HG03060 (cell line): Measurements from ENCODE around the gene EOMES.
"Not testable (repeated sequence)": the region's sequence is repeated elsewhere in the genome, so short reads cannot be mapped to it uniquely, and the experiment has no call there.

Source experiments
- ATAC-seq: cut with Tn5 transposase; IDR thresholded peaks from one replicate; pipeline ENCODE4 v1.9.1; 2021; ENCODE audit warnings: low read depth, moderate number of reproducible peaks; ENCODE audit not compliant: unreplicated experiment

Gene EOMES

GRCh38 chr3:27721717-27722564, at the start of gene EOMES:
EOMES (minus strand) TSS chr3:27722323; CDS start chr3:27722294, 29 bp downstream.
- ATAC-seq = no peak

- ATAC-seq = not testable (repeated sequence)
Measured at GRCh38 chr3:27770384-27770783, 48.3 kb upstream of the EOMES start.

- ATAC-seq = no peak
Measured at GRCh38 chr3:27767000-27767399, 44.9 kb upstream of the EOMES start.

DNA sequence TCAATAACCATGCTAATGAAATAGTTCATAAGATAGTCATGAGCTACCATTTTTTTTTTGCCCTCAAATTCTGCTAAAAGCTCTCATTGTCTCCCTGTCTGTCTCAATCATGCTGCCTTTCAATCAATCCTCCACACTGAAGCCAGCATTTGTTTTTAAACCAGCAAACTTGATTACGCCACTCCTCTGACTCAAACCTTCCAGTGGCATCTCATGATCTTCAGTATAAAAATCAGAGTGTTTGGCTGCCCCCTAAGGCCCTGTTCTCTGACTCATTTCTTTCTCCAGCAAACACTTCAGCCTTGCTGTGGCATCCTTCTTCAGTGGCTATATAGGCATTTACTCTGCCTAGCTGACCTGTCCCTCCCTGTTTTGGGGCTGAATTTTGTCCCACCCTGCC, 36.0 kb upstream of the EOMES start:
- no peak for ATAC-seq

- ATAC-seq = no peak
Measured at GRCh38 chr3:27756877-27757276, 34.8 kb upstream of the EOMES start.

DNA sequence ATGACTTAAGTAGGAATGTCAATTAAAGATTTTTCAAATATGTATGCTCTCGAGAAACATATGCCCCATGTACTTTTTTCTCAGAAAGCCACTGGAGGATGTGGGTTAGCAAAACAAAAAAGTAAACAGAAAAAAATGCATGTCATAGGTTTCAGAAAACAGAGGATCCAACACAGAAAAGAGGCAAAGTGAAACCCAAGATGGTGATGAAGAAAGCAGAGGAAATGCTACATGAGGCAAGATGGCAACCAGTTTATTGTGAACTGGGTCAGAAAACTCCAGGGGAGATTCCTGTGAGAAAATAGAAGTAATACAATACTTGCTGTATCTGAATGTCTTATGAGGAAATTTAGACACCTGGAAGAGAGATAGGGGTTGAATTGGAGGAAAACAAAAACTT, 30.8 kb upstream of the EOMES start:
- ATAC-seq = no peak

DNA sequence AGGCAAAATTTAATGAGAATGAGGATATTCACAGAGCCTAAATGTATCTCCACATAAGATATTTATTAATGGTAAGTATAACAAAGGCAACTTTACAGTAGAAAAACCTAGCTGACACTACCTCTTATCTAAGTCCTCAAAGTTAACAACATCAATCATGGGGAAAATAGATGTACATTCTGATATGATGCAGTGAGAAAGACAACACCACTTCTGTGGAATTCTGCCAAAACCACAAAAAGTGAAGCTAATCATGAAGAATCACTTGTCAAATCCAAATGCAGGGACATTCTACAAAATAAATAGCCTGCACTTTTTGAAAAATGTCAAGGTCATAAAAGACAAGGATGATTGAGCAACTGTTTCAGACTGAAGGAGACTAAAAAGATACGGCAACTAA, 27.5 kb upstream of the EOMES start:
- ATAC-seq = no peak

- ATAC-seq = no peak
Measured at GRCh38 chr3:27746838-27747237, 24.7 kb upstream of the EOMES start.

DNA sequence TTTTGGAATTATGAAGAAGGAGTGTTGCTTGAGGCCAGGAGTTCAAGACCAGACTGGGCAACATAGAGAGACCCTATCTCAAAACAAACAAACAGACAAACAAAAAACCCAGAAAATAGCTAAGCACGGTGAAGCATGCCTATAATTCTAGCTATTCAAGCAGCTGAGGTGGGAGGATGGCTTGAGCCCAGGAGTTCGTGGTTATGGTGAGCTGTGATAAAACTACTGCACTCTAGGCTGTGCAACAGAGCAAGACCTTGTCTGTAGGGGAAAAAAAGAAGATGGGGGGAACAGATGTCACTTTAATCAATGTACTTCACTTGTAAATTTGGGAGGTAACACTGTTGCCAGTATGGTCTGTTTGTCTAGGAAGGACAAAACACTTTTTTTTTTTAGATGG, 18.7 kb upstream of the EOMES start:
- no peak for ATAC-seq

GRCh38 chr3:27737091-27737490, 15.0 kb upstream of the EOMES start:
- ATAC-seq = no peak

DNA sequence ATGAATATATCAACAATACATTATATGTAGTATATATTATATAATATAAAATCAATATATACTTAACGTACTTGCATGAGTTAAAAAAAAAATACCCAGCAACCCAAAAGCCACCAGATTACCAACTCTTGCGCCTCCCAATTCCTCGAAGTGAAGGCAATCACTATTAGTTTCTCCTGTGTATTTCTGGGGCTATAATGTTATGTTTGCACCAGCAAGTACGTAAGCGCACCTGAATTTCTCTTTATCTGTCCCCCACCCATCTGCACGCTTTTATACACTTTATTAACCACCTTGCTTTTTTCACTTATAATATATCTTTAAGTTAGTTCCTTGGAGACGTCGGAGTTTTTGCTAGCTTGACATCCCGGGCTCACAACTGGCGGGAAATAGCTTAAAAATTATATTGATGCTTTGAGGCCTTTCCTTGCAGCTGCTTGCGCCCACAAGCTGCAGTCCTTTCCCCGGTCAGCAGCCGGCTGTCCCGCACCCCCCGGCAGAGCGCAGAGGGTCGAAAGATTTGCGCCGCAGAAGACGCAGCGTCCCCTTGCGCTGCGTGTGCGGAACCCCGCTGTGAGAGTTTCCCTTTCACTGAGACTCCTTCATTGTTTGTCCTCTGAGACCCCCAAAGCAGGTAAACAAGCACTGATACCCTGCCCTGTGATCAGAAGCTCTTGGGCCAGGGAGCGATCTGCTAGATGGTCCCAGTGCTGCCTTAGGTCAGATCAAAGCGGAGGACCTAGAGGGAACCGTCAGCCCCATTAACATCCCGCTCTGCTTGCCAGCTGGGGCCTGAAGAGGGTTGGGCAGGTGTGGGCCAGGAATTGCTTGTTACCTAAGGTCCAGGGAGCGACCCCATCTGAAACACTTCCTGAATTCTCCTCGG, 8.9 kb upstream of the EOMES start:
- no peak for ATAC-seq

- ATAC-seq = no peak
Measured at GRCh38 chr3:27729748-27730611, 7.9 kb upstream of the EOMES start.

DNA sequence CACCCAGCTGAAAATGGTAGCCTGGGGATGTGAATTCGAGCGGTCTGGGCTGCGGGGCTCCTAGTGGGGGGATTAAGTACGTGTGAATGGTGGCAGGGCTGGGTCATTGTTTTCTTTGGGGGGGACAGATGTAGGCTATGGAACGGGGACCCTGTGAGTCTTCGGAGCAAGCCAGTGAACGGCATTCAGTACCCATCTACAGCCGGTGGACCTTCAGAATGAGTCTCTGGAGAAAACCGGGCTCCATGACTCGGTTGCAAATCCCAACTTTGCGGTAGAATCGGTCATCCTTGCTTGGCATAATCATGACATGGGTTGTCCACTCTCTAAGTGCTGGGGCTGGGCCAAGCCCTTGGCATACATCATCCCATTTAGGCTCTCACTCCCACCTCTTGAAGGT, 7.2 kb upstream of the EOMES start:
- ATAC-seq = no peak

GRCh38 chr3:27728195-27729087, 6.3 kb upstream of the EOMES start:
- ATAC-seq = no peak

GRCh38 chr3:27726240-27726639, 4.1 kb upstream of the EOMES start:
- no peak for ATAC-seq

DNA sequence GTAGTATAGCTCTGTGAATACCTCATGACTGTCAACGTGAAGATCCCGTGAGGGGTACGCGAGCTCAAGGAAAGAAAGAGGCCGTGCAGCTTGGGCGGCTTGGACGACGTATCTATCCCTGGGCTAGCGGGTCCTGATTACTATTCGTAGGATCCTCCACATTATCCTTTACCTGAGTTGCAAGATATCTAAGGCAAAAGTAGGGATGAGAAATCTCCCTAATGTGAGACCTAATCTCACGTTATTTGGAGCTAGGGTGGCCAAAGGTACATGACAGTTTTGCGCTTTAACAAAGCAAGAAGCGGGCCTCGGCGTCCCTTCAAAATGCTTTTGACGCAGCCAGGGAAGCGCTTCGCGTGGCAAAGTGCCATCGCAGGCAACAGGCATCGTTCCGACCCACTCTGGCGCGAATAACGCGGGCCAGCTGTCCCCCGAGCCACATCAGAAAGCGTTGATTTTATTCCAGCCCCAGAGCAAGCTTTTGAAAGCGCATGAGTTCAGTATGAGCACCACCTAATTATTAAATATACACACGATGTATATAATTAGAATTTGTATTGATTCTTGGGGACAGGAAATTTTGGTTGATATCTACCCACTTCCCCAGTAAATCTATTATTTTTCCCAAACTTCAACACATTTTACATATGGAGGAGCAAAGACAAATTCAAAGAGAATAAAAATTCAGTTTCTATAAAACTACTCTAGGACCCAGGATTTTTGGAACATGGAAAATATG, 2.5 kb upstream of the EOMES start:
- no peak for ATAC-seq

GRCh38 chr3:27723815-27724458, 1.8 kb upstream of the EOMES start:
- ATAC-seq = no peak

DNA sequence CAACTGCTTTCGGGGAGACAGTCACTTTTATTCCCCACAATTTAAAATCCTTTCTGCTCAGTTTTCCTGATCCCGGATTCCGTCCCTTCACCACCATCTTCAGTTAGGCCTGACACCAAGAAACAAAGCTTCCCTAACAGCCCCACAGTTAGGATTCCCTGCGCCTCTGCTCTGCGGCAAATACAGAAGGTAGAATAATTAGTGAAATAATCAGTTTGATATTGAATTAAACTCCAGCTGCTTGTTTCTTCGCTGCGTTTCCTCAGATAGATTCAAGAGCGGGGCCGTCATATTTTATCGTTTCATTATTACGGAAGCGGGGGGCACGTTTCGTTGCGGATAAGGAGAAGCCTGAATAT, 1.3 kb upstream of the EOMES start:
- no peak for ATAC-seq
